OCI-LY3 (cell line): ENCODE results near the gene FADS1.

ENCODE experiments used
- H2AFZ ChIP-seq: fragments of 200-600, 300-600 bp; shearing (Covaris generic); 2 replicates; pipeline ENCODE4 v1.6.0; 2014; ENCODE audit warnings: antibody characterized with exemption, low read depth, low read length
- H3K27ac ChIP-seq: fragments of 200-600, 300-600 bp; sonication (generic); 2 replicates; pipeline ENCODE4 v1.5.1; 2014; ENCODE audit warnings: mild to moderate bottlenecking, low read length, moderate library complexity, mixed read lengths
- H3K27me3 ChIP-seq: fragments of 200-600, 300-600 bp; sonication (generic); 2 replicates; pipeline ENCODE4 v1.6.1; 2014; ENCODE audit warnings: low read depth, low read length, mixed read lengths
- H3K36me3 ChIP-seq: fragments of 200-600, 300-600 bp; sonication (generic); replicated peaks from 2 replicates; pipeline ENCODE3; 2014; ENCODE audit warnings: low read depth, low read length, mixed read lengths
- H3K4me1 ChIP-seq: fragments of 300-600, 200-600 bp; sonication (generic); 2 replicates; pipeline ENCODE4 v1.6.1; 2014; ENCODE audit warnings: low read length, mixed read lengths
- H3K4me2 ChIP-seq: fragments of 200-600, 300-600 bp; sonication (generic); 2 replicates; pipeline ENCODE4 v1.6.1; 2014; ENCODE audit warnings: low read length, mixed read lengths
- H3K4me3 ChIP-seq: fragments of 300-600, 200-600 bp; sonication (generic); 2 replicates; pipeline ENCODE4 v1.5.1; 2014; ENCODE audit warnings: antibody characterized with exemption, mild to moderate bottlenecking, low read length, moderate library complexity
- H3K79me2 ChIP-seq: fragments of 300-600, 200-600 bp; shearing (Covaris generic); 2 replicates; pipeline ENCODE4 v1.6.1; 2014; ENCODE audit warnings: mild to moderate bottlenecking, low read length, mixed read lengths
- H3K9ac ChIP-seq: fragments of 300-600, 200-600 bp; shearing (Covaris generic); 2 replicates; pipeline ENCODE4 v1.6.0; 2014; ENCODE audit warnings: mild to moderate bottlenecking, low read length, moderate library complexity
- H3K9me3 ChIP-seq: fragments of 200-600, 300-600 bp; shearing (Covaris generic); 2 replicates; pipeline ENCODE4 v1.6.1; 2014; ENCODE audit warnings: low read length, mixed read lengths; ENCODE audit not compliant: insufficient read depth
- H4K20me1 ChIP-seq: fragments of 200-600, 300-600 bp; sonication (generic); 2 replicates; pipeline ENCODE4 v1.6.1; 2016; ENCODE audit warnings: low read length, mixed read lengths; ENCODE audit not compliant: insufficient read depth
- EZH2phosphoT487 ChIP-seq: fragments of 200-600 bp; shearing (Covaris generic); IDR thresholded peaks from 2 replicates; pipeline ENCODE4 v1.6.1; 2018; ENCODE audit warnings: antibody characterized with exemption, mixed run types, low read depth
- TF ChIP-seq, protein P1 (sequence below): fragments of 200-600, 300-600 bp; sonication (generic); IDR thresholded peaks from 2 replicates; pipeline ENCODE4 v1.5.1; 2014; ENCODE audit warnings: antibody characterized with exemption, low read length, low read depth

The FADS1 gene

DNA sequence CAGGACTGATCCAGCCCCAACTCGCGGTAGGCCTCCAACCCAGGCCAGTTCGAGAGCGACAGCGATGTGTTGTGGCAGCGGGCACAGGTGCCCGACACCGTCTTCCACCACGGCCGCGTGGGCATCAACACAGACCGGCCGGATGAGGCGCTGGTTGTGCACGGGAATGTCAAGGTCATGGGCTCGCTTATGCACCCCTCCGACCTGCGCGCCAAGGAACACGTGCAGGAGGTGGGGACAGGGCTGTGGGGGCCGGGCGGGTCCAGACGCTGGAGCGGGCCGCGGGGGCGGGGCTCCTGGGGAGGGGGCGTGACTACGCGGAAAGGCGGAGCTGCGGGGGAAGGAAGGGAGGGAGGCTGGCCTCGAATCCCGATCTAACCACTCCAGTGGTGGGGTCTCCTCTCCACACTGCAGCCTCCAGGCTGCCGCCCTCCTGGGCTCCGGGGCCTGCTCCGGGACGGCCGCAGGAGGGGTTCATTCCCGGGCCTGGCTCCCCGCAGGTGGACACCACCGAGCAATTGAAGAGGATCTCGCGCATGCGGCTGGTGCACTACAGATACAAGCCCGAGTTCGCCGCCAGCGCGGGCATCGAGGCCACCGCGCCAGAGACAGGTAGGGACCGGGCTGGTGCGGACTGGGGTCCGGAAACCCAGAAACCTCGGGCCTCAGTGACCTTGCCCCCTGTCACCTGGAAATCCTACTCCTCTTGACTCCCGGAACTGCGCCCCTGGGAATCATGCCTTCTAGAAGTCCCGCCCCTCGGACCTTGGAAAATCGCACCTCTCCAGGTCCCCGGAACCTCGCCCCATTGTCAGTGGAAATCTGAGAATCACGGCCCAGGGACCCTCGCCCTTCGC is 39.3 kb downstream of the FADS1 start:
- TF ChIP-seq EZH2phosphoT487: no peak
- Histone ChIP-seq H3K4me1 (no peaks in the 10 kb centered on the region), H3K4me2 (no peak overlapping the region), H3K27me3 (no peaks in the 10 kb centered on the region), H3K27ac (no peak overlapping the region), H2AFZ (no peak overlapping the region), H3K9ac (no peak overlapping the region), H3K36me3 (no peaks in the 10 kb centered on the region), H3K79me2 (no peaks in the 10 kb centered on the region), H3K9me3 (no peaks in the 10 kb centered on the region), H4K20me1 (no peaks in the 10 kb centered on the region), H3K4me3 (no peak overlapping the region)

DNA sequence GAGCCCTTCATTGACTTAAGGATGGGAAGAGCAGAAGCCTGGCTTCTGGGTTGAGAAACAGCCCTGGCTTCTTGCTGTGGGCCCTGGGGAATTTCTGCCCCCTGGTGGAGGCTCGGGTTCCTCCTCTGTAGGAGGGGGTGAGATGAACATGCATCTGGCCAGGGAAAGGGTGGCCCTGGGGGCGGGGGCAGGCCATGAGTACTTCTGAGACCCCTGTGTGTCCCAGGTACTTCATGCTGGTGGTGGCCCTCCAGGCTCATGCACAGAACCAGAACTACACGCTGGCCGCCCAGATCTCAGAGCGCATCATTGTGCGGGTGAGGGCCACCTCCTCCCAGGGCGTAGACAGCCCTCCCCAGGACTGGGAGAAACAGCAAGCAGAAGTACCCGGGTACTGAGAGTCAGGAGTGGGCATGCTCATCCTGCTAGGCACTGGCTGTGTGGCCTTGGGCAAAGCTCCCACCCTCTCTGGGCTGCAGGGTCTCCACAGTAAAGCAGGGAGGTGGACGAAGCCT is 40.2 kb downstream of the FADS1 start:
- Histone ChIP-seq H3K9me3 (no peaks in the 10 kb centered on the region), H3K9ac (no peak overlapping the region), H2AFZ (no peak overlapping the region), H4K20me1 (no peaks in the 10 kb centered on the region), H3K79me2 (no peaks in the 10 kb centered on the region), H3K36me3 (no peaks in the 10 kb centered on the region), H3K4me2 (no peak overlapping the region), H3K27me3 (no peaks in the 10 kb centered on the region), H3K4me1 (no peaks in the 10 kb centered on the region), H3K4me3 (no peak overlapping the region), H3K27ac (no peak overlapping the region)
- TF ChIP-seq, protein P1, sequence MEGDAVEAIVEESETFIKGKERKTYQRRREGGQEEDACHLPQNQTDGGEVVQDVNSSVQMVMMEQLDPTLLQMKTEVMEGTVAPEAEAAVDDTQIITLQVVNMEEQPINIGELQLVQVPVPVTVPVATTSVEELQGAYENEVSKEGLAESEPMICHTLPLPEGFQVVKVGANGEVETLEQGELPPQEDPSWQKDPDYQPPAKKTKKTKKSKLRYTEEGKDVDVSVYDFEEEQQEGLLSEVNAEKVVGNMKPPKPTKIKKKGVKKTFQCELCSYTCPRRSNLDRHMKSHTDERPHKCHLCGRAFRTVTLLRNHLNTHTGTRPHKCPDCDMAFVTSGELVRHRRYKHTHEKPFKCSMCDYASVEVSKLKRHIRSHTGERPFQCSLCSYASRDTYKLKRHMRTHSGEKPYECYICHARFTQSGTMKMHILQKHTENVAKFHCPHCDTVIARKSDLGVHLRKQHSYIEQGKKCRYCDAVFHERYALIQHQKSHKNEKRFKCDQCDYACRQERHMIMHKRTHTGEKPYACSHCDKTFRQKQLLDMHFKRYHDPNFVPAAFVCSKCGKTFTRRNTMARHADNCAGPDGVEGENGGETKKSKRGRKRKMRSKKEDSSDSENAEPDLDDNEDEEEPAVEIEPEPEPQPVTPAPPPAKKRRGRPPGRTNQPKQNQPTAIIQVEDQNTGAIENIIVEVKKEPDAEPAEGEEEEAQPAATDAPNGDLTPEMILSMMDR: peak; percentile 86
- no peak for TF ChIP-seq EZH2phosphoT487

DNA sequence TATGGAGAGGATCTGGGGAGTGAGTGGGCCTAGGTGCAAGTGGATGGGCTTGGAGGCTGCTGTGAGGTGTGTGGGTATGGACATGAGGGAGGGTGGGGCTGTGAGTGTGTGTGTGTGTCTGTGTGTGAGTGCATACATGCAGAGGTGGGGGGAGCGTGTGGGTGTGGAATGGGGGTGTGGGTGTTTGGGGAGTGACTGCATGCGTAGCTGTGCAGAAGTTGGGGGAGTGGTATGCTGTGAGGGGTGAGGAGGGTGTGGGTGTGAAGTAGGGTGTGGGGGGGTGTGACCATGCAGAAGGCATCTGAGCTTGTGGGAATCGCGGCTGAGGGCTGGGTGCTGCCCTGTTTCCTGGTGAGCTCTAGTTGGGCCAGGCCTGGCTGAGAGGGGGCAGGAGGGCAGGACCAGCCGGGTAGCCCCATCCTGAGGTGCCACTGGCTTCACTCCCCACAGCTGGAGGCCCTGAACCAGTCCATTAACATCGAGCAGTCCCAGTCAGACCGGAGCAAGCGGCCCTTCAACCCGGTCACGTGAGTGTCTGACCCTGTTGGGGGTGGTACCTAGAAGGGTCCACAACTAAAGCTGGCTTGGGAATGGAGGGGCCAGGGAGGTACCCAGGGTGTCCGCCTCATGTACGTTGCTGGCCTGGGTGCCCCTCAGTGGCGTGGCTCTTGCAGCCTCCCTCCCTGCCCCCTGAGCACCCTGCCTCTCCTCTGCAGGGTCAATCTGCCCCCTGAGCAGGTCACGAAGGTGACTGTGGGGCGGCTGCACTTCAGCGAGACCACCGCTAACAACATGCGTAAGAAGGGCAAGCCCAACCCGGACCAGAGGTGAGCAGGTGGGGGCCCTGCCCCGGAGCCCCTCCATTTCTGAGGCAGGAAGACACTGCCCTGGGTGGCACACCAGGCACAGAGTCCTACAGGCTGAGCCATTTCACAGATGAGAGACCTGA is 40.9 kb downstream of the FADS1 start:
- Histone ChIP-seq H4K20me1 (no peaks in the 10 kb centered on the region), H3K27ac (no peak overlapping the region), H3K4me1 (no peaks in the 10 kb centered on the region), H3K27me3 (no peaks in the 10 kb centered on the region), H3K4me3 (no peak overlapping the region), H2AFZ (no peak overlapping the region), H3K36me3 (no peaks in the 10 kb centered on the region), H3K9ac (no peak overlapping the region), H3K4me2 (no peak overlapping the region), H3K9me3 (no peaks in the 10 kb centered on the region), H3K79me2 (no peaks in the 10 kb centered on the region)
- TF ChIP-seq, protein P1: no peak
- TF ChIP-seq EZH2phosphoT487: no peak

DNA sequence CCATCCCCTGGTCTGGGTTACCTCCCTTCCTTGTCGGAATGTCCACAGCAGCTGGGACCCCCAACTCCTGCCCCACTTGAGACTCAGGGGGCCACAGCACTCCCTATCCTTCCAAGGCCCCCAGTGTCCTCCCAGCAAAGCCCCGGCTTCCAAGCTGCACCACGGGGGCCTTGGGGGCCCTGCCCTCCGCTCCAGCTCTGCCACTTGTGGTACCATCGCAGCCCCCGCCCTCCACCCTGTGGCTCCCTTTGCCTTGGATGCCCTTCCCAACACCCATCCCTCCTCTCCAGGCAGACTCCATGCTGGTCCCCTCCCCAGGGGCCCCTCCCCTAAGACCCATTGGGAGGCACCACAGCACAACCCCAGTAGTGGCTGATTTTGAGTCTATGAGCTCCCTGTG is 41.7 kb downstream of the FADS1 start:
- no peaks in the 10 kb centered on the region for H4K20me1 ChIP-seq

More for the DNA sequence above, 41.7 kb downstream of the FADS1 start:
- no peaks in the 10 kb centered on the region for H3K9me3 ChIP-seq
- no peaks in the 10 kb centered on the region for H3K27me3 ChIP-seq
- H2AFZ ChIP-seq: no peak overlapping the region
- no peak overlapping the region for H3K4me3 ChIP-seq
- H3K36me3 ChIP-seq: no peaks in the 10 kb centered on the region
- no peaks in the 10 kb centered on the region for H3K4me1 ChIP-seq
- H3K9ac ChIP-seq: no peak overlapping the region
- no peak overlapping the region for H3K27ac ChIP-seq
- TF ChIP-seq, protein P1: no peak
- TF ChIP-seq EZH2phosphoT487: no peak
- H3K79me2 ChIP-seq: no peaks in the 10 kb centered on the region
- H3K4me2 ChIP-seq: no peak overlapping the region
